ENCODE results near the gene IRF2.

GRCh38 chr4:184422378-184422777 lies 52.0 kb downstream of the IRF2 start:
- TF ChIP-seq, protein P1, sequence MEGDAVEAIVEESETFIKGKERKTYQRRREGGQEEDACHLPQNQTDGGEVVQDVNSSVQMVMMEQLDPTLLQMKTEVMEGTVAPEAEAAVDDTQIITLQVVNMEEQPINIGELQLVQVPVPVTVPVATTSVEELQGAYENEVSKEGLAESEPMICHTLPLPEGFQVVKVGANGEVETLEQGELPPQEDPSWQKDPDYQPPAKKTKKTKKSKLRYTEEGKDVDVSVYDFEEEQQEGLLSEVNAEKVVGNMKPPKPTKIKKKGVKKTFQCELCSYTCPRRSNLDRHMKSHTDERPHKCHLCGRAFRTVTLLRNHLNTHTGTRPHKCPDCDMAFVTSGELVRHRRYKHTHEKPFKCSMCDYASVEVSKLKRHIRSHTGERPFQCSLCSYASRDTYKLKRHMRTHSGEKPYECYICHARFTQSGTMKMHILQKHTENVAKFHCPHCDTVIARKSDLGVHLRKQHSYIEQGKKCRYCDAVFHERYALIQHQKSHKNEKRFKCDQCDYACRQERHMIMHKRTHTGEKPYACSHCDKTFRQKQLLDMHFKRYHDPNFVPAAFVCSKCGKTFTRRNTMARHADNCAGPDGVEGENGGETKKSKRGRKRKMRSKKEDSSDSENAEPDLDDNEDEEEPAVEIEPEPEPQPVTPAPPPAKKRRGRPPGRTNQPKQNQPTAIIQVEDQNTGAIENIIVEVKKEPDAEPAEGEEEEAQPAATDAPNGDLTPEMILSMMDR (IDR thresholded peaks at IDR 0.05), result no peak
- no peak for TF ChIP-seq EZH2 (IDR thresholded peaks at IDR 0.05; ENCODE audit: borderline replicate concordance, insufficient read depth, low read depth, low read length, poor library complexity, severe bottlenecking)
